Measurements from ENCODE around the gene UTP14A.
A peak's percentile ranks its signal among the peaks of the same experiment; 100 is the strongest.
"Not testable (repeated sequence)": the region's sequence is repeated elsewhere in the genome, so short reads cannot be mapped to it uniquely, and the experiment has no call there.

The UTP14A gene

DNA sequence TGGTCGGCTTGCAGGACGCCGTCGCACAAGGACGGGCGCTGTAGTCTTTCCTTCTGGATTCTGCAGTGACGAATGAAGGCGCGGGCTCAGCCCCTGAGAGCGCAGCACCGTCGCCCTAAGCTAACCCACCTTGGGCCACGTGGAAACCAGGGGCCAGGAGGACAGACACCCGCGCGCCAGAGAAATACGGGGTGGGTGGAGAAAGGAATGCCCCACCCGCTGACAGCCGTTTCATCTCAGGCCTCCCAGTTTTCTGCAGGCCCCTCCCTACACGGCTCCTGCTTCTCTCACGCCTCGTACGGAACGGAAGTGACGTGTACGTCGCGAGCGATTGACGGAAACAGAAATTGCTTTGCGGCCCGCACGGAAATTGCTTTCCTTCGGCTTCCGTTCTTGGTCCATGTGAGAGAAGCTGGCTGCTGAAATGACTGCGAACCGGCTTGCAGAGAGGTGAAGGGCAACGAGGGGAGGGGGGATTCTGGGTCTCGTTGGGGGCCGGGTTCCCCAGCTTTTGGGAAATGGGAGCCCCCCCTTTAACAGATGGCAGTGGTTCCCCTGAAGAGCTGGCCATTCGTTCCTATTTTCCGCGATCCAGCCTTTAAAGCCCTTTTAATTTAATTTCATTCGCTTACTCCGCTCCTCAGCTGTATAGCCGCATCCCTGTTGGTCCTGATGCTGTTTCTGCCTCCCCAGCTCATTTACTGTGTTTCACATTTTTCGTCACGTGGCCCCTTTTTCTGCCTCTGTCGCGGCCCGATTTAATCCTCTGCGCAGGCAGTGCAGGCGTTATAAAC, at the start of gene UTP14A:
TSS of gene UTP14A (plus strand) at position 378 of the 794 bp plus-strand sequence. CDS start at position 425, 47 bp downstream.
- peak; percentile 90 for DNase-seq (ENCODE audit: low spot score)

GRCh38 chrX:129859134-129859533, 46.8 kb upstream of the UTP14A start:
- DNase-seq (ENCODE audit: low spot score): not testable (repeated sequence)

DNA sequence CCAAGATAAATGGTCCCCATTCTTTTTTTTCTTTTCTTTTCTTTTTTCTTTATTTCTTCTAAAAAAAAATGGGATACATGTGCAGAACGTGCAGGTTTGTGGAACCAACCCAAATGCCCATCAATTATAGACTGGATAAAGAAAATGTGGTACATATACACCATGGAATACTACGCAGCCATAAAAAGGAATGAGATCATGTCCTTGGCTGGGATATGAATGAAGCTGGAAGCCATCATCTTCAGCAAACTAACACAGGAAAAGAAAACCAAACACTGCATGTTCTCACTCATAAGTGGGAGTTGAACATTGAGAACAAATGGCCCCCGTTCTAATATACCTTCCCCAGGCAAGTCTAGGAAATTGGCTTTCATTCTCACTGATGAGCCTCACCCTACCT, 39.6 kb upstream of the UTP14A start:
- DNase-seq (ENCODE audit: low spot score): not testable (repeated sequence)

DNA sequence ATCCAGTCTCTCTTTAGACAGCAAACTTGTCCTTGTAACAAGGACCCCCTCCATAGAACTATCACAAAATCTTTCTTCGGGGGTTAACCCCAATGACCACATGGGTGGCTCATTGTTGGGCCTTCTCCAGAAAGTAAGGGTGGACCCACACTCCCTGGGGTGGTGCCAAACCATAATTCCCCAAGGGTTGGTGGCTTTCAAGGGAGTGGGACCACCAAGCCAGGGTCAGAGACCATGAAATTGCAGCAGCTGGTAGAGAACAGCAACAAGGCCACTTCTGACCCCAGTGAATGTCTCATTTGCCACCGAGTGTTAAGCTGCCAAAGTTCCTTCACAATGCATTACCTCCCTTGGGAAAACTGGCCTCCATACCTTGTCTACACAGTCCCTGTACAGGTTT, 33.4 kb upstream of the UTP14A start:
- DNase-seq (ENCODE audit: low spot score): no peak

DNA sequence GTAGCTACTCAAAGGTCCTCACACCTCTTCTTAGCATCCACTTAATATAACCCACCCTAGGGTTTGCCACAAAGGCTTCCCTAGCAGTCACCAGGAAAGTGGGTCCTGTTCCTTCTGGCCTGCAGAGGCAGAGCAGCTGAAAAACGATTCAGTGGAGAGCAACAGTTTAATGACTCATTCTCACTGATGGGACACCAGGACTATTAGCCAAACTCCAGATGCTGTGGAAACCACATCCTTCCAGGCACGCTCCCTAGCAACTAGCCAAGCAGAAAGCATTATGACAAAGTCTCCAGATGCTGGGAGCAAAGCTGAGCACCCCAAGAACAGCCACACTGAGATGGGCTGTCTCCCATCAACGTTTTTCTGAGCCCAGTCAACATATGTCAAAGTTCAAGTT, 30.3 kb upstream of the UTP14A start:
- DNase-seq (ENCODE audit: low spot score): no peak

DNA sequence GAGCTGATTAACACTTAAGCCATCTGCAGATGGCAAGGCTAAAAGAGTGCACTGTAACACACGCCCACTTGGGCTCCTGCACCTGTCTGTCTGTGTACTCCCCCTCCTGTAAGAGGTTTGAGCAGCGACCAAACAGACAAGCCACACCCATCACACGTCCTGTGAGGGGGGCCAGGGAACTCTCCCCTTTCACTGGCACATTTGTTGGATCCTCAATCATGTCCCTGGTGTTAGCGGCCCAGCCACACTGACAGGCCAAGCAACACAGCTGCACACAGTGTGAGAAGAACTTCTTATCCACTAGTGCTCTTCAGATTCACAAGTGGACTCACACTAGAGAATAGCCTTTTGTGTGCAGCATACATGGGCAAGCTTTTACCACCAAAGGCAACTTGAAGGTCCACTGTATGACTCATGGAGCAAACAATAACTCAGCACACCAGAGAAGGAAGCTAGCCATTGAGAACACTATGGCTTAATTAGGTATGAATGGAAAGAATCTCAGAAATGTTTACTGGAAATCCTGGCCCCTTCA, 29.1 kb upstream of the UTP14A start:
- DNase-seq (ENCODE audit: low spot score): no peak

GRCh38 chrX:129877401-129877800, 28.6 kb upstream of the UTP14A start:
- DNase-seq (ENCODE audit: low spot score): no peak

DNA sequence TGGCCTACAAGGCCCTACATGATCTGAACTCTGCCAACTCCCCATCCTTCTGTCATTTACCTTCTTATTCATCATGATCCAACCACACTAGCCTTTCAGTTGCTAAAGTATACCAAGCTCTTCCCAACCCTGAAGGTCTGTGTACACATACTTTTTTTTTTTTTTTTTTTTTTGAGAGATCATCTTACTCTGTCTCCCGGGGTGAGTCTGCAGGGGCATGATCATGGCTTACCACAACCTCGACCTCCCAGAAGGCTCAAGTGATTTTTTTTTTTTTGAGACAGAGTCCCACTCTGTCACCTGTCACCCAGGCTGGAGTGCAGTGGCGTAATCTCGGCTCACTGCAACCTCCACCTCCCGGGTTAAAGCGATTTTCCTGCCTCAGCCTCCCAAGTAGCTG, 5.9 kb upstream of the UTP14A start:
- no peak for DNase-seq (ENCODE audit: low spot score)

DNA sequence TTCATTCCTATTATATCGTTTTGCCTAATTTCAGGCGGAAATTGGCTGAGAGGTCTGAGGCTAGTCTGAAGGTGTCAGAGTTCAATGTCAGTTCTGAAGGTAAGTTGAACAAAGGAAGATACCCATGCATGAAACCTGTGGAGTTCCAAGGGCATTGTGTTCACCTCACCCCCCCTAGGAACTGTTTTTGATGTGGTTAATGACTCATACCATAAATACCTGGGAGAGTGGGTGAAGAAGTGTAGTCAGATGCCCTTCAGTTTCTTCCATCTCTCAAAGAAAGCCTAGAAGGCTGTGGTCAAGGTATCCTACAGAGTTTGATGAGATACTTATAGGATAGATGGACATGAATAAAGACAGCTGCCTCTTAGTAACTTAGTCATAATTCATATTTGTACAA, 2.7 kb downstream of the UTP14A start:
- no peak for DNase-seq (ENCODE audit: low spot score)

- peak; percentile 74 for DNase-seq (ENCODE audit: low spot score)
Observed at GRCh38 chrX:129925305-129926092, 19.5 kb downstream of the UTP14A start.

- no peak for DNase-seq (ENCODE audit: low spot score)
Observed at GRCh38 chrX:129930941-129931410, 25.0 kb downstream of the UTP14A start.

- peak; percentile 92 for DNase-seq (ENCODE audit: low spot score)
Observed at GRCh38 chrX:129931411-129932015, 25.5 kb downstream of the UTP14A start.

GRCh38 chrX:129932016-129932820, 26.3 kb downstream of the UTP14A start:
- DNase-seq (ENCODE audit: low spot score): peak; percentile 86

DNA sequence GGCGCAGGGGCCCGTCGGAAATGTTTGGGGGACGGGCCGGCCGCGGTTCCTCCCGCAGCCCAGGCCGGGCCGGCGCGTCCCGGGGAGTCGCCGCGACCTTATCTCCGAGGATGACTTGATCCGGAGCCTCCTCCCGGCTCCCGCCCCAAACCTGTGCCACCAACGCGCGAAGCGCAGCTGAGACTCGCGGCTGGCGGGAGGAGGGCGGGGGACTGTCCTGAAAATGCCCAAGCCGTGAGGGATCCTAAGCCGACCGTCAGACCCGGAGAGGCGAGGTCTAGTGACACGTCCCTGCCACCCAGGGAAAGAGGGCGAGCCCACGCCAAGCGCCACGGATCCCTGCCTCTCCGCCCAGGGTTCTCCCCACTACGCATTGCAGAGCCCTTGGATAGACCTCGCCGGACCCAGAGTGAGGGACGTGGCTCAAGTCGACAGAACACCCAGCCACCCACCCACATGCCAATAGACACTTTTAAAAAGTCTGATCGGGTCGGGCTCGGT, 26.9 kb downstream of the UTP14A start:
- DNase-seq (ENCODE audit: low spot score): no peak

DNA sequence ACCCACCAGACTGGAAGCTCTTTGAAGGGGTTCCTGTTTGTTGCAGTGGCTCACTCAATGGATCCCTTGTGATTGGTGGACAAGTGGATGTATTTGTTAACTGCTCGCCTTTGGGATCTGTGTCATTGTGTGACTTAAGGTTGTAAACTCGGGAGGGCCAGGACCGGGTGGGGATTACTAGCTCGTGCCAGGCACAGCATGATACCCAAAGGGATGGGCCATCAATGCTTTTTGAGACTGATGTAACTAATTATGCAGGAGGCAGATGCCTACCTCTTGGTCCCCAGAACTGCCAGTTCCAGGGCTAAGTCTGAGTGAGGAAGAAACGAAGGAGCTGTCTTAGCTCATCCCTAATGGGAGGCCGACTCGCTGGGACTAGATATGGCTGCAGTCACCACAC, 27.7 kb downstream of the UTP14A start:
- peak; percentile 55 for DNase-seq (ENCODE audit: low spot score)

DNA sequence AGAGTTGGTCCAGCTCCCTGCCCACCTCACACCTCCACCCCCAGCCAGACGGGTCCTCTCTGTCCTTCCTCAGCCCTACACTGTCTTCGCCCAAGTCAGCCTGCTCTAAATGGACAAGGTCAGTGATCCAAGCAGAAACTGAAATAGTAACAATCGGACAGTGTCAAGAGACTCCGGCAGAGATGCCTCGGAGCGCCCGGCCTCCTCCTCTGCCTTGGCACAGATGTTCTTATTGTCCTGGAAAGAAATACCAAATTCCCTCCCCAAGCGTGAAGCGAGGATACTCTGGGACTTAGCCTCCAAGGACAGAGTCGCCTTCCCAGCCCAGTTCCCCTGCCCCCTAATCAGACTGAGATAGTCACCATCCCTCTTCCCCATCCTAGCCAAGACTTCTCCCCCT, 28.5 kb downstream of the UTP14A start:
- DNase-seq (ENCODE audit: low spot score): peak; percentile 59

DNA sequence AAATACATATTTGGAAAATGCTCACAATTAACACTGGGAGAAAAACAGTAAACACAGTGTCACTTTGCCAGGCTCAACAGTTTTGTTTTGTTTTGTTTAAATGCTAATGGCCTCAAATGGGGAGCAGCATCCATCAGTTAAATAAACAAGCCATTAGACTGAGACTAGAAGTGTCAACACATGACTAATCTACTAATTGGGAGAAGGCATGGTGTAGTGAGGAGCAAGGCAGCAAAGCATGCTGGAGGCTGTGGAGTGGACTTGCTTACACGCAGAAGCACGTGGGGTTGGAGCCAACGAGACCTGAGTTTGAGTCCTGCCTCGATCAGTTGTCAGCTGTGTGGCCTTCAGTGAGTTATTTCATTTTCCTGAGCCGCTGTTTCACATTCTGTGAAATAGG, 29.0 kb downstream of the UTP14A start:
- DNase-seq (ENCODE audit: low spot score): peak; percentile 28

- DNase-seq (ENCODE audit: low spot score): no peak
Observed at GRCh38 chrX:129938081-129938480, 32.1 kb downstream of the UTP14A start.

- DNase-seq (ENCODE audit: low spot score): no peak
Observed at GRCh38 chrX:129939986-129940385, 34.0 kb downstream of the UTP14A start.

DNA sequence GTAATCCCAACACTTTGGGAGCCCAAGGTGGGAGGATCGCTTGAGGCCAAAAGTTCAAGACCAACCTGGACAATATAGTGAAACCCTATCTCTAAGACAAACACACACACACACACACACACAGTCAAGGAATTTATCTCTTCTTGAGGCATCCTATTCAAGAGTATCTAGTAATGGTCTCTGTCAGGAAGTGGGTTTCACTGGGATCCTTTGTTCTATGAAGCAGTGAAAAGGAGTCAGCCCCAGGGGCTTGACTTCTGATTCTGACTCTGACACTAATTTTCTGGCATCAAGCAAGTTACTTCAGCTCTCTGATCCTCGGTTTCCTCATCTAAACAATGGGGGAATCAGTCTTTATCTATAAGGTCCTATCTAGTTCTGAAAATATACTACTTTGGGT, 34.8 kb downstream of the UTP14A start:
- no peak for DNase-seq (ENCODE audit: low spot score)

DNA sequence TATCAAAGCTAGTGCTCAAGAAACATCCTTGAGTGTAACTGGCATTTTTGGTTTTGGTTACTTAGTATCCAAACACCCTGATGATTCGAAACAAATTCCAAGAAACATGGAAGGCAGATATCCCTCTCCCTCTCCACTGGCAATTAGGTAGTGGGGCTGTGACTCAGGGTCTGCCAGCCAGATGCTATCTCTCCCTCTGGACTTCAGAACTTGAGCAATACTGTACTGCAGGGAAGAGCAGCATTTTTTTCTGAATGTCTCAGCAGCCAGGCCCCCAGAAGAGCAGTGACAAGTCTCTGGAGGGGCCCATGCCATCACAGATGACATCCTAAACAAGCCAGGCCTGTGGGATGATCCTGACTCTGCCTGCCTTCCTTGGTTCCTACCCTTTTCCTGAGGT, 39.2 kb downstream of the UTP14A start:
- DNase-seq (ENCODE audit: low spot score): no peak

GRCh38 chrX:129953334-129953648, 47.3 kb downstream of the UTP14A start:
- no peak for DNase-seq (ENCODE audit: low spot score)

All from pons (tissue), 1 donor.